ENCODE results near the gene CDK11B.
"Not testable (repeated sequence)": the region's sequence is repeated elsewhere in the genome, so short reads cannot be mapped to it uniquely, and the experiment has no call there.

CDK11B gene

GRCh38 chr1:1658583-1659549 is at the start of gene CDK11B:
Gene CDK11B, minus strand, starts transcription at chr1:1659004. Its CDS starts 1,519 bp downstream, at chr1:1657485.
- CTCF ChIA-PET, POLR2A ChIA-PET: not testable (repeated sequence)
- peak; percentile 80 for DNase-seq (ENCODE audit: low read depth, low spot score)
- H3K4me3 ChIP-seq (ENCODE audit: low read depth, low read length) = peak within 1 kb of the TSS; percentile 65

- DNase-seq (ENCODE audit: low read depth, low spot score); CTCF ChIA-PET; POLR2A ChIA-PET; H3K4me3 ChIP-seq (ENCODE audit: low read depth, low read length): not testable (repeated sequence)
Observed at GRCh38 chr1:1707897-1708296, 49.1 kb upstream of the CDK11B start.

DNA sequence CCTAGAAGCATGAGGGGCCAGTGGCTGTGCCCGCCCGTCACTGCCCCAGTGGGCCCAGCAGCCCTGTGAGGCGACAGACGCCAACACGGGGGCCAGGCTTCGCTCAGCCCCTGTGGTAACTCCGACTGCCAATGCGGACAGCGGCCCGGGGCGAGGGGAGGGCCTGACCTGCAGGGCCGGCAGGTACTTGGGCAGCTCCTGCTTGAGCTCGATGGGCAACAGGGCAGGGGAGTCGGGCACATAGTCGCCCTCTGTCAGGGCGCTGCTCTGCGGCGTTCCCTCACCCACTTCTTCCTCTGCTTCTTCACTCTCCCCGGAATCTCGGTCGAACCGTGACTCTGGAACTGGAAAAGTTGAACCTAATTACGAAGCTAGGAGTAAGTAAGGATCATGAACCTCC is 48.4 kb upstream of the CDK11B start:
- POLR2A ChIA-PET; H3K4me3 ChIP-seq (ENCODE audit: low read depth, low read length); CTCF ChIA-PET; DNase-seq (ENCODE audit: low read depth, low spot score): not testable (repeated sequence)

DNA sequence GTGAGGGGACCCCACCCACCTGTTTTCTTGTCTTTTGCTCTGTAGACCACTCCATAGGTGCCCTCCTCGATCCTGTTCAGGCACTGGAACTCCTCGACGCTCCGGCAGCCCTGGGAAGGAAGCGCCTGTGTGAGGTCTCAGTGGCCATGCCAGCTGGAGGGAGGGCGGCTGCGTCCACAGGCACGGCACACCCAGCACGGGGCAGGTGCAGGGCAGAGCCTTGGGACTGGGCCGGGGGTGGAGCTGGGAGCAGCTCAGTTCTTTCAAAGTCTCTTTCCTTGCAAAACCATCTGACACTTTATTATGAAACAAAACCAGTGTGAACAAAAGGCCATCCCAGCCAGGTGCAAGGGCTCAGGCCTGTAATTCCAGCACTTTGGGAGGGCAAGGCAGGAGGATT is 46.8 kb upstream of the CDK11B start:
- POLR2A ChIA-PET; CTCF ChIA-PET; DNase-seq (ENCODE audit: low read depth, low spot score); H3K4me3 ChIP-seq (ENCODE audit: low read depth, low read length): not testable (repeated sequence)

DNA sequence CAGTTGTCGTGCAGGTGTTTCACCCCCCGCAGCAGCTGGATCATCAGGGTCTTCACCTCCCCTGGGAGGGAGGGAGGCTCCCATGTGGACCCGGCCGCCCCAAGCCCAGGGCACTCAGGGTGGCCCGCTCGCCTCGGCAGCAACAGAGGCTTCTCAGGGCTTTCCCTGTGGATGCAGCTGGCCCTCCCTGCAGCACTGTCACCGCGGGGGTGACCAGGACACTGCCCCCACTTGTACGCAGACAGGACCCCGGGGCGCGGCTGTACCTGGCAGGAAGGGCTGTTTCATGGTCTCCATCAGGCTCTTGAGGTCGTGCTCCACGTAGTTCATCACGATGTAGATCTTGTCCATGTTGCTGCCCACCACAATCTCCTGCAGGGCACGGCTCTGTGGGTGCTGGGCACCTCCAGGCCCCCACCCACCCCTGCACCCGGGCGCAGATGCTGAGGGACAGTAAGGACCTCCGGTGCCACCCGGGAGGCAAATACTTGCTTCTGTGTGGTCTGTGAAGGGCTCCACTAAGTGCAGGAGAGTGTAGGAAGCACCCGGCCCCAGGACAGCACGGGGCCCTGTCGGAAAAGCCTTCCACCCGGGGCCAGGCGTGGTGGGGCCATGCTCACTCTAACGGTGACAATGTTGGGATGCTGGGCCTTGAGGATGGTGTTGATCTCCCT is 45.6 kb upstream of the CDK11B start:
- POLR2A ChIA-PET; DNase-seq (ENCODE audit: low read depth, low spot score); H3K4me3 ChIP-seq (ENCODE audit: low read depth, low read length); CTCF ChIA-PET: not testable (repeated sequence)

DNA sequence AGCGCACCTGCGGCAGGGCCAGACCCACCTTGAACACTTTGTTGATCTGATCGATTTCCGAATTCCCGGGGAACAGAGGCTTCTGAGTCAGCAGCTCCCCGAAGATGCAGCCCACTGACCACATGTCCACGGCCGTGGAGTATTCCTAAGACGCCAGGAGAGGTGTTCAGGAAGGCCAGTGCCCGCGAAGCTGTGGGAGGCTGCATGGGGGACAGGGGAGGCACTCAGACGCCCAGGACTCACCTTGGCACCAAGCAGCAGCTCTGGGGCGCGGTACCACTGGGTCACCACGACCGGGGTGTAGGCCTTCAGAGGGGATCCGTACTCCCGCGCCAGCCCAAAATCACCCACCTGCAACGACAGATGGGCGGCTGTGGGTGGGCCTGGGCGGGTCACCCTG is 45.0 kb upstream of the CDK11B start:
- no peak for DNase-seq (ENCODE audit: low read depth, low spot score)
- no peak for TF ChIP-seq CTCF (IDR thresholded peaks at IDR 0.05; ENCODE audit: insufficient read depth, low read length, missing control alignments)
- ChIA-PET CTCF (no interaction called here), POLR2A (no interaction called here)
- no peak overlapping the region for H3K4me3 ChIP-seq (ENCODE audit: low read depth, low read length)

GRCh38 chr1:1702506-1702905 is 43.7 kb upstream of the CDK11B start:
- POLR2A ChIA-PET; DNase-seq (ENCODE audit: low read depth, low spot score); H3K4me3 ChIP-seq (ENCODE audit: low read depth, low read length); CTCF ChIA-PET: not testable (repeated sequence)

GRCh38 chr1:1700557-1700956 is 41.8 kb upstream of the CDK11B start:
- CTCF ChIA-PET; H3K4me3 ChIP-seq (ENCODE audit: low read depth, low read length); POLR2A ChIA-PET; DNase-seq (ENCODE audit: low read depth, low spot score): not testable (repeated sequence)

GRCh38 chr1:1700067-1700466 is 41.3 kb upstream of the CDK11B start:
- CTCF ChIA-PET; H3K4me3 ChIP-seq (ENCODE audit: low read depth, low read length); DNase-seq (ENCODE audit: low read depth, low spot score); POLR2A ChIA-PET: not testable (repeated sequence)

DNA sequence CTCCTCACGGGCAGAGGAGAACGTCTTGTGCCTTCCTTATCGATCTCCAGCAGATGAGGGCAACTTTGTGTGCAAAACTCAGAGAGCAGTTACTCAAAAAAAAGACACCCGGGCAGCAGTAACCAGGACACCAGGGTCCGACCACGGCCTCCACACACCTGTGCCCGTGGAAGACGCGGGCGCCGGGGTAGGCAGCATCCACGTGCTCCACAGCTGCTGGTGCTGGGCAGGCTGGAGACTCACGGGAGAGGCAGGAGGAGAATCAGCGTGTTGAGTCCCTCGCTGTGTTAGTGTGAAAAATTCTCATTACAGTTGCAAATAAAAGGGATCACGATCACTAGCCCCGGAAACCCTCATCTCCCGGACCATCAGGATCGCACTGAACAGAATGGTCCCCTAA is 40.3 kb upstream of the CDK11B start:
- POLR2A ChIA-PET; DNase-seq (ENCODE audit: low read depth, low spot score); CTCF ChIA-PET; H3K4me3 ChIP-seq (ENCODE audit: low read depth, low read length): not testable (repeated sequence)

DNA sequence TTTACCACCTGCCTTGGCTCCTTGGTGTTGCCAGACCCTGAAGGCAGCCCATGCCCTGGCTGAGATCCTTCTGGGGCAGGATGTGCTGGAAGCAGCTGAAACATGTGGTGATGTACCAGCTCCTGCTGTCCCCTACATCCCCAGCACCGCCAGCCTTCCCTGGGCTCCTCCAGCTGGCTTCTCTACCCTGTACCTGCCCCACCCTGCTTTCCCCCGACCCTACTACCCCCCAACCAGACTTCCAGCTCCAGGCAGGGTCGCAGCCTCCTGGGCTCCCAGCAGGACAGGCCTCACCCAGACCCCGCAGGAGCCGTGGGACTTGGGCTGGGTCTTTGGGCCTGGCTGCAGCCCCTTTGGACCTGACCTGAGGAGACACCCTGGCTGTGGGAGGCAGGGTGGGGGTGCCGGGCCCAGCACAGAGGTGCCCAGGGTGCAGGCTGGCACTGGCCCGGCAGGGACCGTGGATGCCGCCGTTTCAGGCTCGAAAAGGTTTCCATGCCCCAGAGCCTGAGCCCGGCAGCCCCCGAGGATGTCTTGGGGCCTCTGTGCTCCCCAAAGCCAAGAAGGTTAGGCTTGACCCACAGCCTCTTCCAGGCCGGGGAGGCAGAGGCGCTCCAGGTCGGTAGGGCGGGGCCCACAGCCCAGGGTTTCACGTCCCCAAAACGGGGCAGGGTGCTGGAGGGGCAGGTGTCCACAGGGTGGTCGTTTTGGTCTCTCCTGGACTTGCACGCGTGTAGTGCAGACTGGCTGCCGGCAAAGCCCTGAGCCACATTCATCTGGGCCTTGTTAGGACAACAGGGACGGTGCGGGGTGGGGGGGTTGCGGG is 38.8 kb upstream of the CDK11B start:
- H3K4me3 ChIP-seq (ENCODE audit: low read depth, low read length); CTCF ChIA-PET; DNase-seq (ENCODE audit: low read depth, low spot score): not testable (repeated sequence)
- POLR2A ChIA-PET = interaction anchor here (0.6 kb wide), 1 partner anchor 74 kb away, joined by 3 read pairs; no protein-coding TSS in a partner anchor

- DNase-seq (ENCODE audit: low read depth, low spot score) = not testable (repeated sequence)
Observed at GRCh38 chr1:1696431-1697357, 37.9 kb upstream of the CDK11B start.

DNA sequence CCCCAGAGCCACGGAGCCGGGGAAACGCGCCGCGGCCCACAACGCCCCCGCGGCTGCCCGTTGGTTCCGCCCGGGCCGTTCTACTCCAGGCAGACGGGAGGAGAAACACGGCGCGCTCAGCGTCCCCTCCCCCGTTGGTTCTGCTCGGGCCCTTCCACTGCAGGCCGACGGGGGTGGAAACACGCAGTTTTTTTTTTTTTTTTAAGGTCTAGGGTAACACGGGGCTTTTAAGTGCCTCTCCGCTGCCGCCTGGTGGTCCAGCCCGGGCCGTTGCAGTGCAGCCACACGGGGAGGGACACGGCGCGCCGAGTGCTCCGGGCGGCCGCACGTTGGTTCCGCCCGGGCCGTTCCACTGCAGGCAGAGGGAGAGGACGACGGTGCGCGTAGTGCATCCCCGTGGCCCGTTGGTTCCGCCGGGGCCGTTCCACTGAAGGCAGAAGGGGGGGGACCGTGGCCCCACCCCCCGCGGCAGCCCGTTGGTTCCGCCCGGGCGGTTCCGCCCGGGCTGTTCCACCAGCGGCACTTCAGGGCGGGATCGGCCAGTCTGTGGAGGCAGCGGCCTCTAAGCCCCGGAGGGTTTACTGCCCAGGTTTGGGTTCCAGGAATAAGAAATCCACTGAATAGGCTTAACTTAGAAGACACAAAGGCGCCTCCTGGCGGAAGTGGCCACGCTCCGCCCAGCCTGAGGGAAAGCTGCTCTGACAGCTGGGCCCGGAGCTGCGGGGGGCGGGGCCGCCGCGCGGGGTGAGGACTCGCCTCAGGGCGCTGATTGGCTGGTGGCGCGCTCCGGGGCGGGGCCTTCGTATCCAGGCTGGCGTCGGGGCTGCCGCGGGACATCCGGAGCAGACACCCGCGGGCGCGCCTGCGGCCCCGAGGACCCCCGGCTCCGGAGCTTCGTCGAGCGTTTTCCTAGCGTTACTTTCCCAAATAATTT is 34.2 kb upstream of the CDK11B start, which contains the start of gene SLC35E2B:
Gene SLC35E2B (minus strand): TSS at position 82 of the 934 bp plus-strand sequence. CDS start 16,096 bp downstream, outside the sequence.
- POLR2A ChIA-PET, CTCF ChIA-PET: not testable (repeated sequence)
- H3K4me3 ChIP-seq (ENCODE audit: low read depth, low read length) = peak within 1 kb of the TSS; percentile 56
- peak; percentile 53 for DNase-seq (ENCODE audit: low read depth, low spot score)

More at GRCh38 chr1:1696431-1697357, 37.9 kb upstream of the CDK11B start:
- POLR2A ChIA-PET = interaction anchor here (0.6 kb wide), 1 partner anchor 75 kb away, joined by 3 read pairs; no protein-coding TSS in a partner anchor
- CTCF ChIA-PET; H3K4me3 ChIP-seq (ENCODE audit: low read depth, low read length): not testable (repeated sequence)

Measured in AG04449 (cell line).